Femur (tissue), 1 donor: Measurements from ENCODE around the gene OR7D2.
"Not testable (repeated sequence)": the region's sequence is repeated elsewhere in the genome, so short reads cannot be mapped to it uniquely, and the experiment has no call there.

Source experiments
- DNase-seq: peaks from one replicate; pipeline ENCODE4 v3.0.0-alpha.2; 2017

The OR7D2 gene

GRCh38 chr19:9178901-9179300 is at the start of gene OR7D2:
TSS of gene OR7D2 (plus strand) at chr19:9178979. CDS start at chr19:9185782, 6,803 bp downstream.
- DNase-seq = no peak

- no peak for DNase-seq
Observed at GRCh38 chr19:9130965-9131364, 47.8 kb upstream of the OR7D2 start.

GRCh38 chr19:9132422-9132821 is 46.4 kb upstream of the OR7D2 start:
- no peak for DNase-seq

GRCh38 chr19:9139609-9140158 is 39.1 kb upstream of the OR7D2 start:
- DNase-seq = no peak

GRCh38 chr19:9140159-9140874 is 38.5 kb upstream of the OR7D2 start, which contains the start of gene ZNF317:
TSS of gene ZNF317 (plus strand) at chr19:9140397. CDS start at chr19:9156017, 15,620 bp downstream.
- DNase-seq = peak; percentile 96

- DNase-seq = no peak
Observed at GRCh38 chr19:9144920-9145319, 33.9 kb upstream of the OR7D2 start.

- no peak for DNase-seq
Observed at GRCh38 chr19:9146882-9147281, 31.9 kb upstream of the OR7D2 start.

- DNase-seq = no peak
Observed at GRCh38 chr19:9148697-9149096, 30.1 kb upstream of the OR7D2 start.

GRCh38 chr19:9149997-9150396 is 28.8 kb upstream of the OR7D2 start:
- DNase-seq = no peak

- no peak for DNase-seq
Observed at GRCh38 chr19:9150650-9151049, 28.1 kb upstream of the OR7D2 start.

- no peak for DNase-seq
Observed at GRCh38 chr19:9151367-9151766, 27.4 kb upstream of the OR7D2 start.

GRCh38 chr19:9155591-9155990 is 23.2 kb upstream of the OR7D2 start:
- DNase-seq = no peak

- DNase-seq = no peak
Observed at GRCh38 chr19:9156304-9156703, 22.5 kb upstream of the OR7D2 start.

GRCh38 chr19:9159891-9160290 is 18.9 kb upstream of the OR7D2 start:
- no peak for DNase-seq

GRCh38 chr19:9161427-9161826 is 17.4 kb upstream of the OR7D2 start:
- DNase-seq = no peak

GRCh38 chr19:9165261-9165660 is 13.5 kb upstream of the OR7D2 start:
- no peak for DNase-seq

- DNase-seq = no peak
Observed at GRCh38 chr19:9166846-9167245, 11.9 kb upstream of the OR7D2 start.

- no peak for DNase-seq
Observed at GRCh38 chr19:9171393-9171991, 7.3 kb upstream of the OR7D2 start.

GRCh38 chr19:9175326-9175725 is 3.5 kb upstream of the OR7D2 start:
- DNase-seq = no peak

- no peak for DNase-seq
Observed at GRCh38 chr19:9183000-9183399, 4.2 kb downstream of the OR7D2 start.

- no peak for DNase-seq
Observed at GRCh38 chr19:9187191-9187590, 8.4 kb downstream of the OR7D2 start.

GRCh38 chr19:9189535-9189934 is 10.8 kb downstream of the OR7D2 start:
- DNase-seq = no peak

GRCh38 chr19:9198044-9198443 is 19.3 kb downstream of the OR7D2 start:
- DNase-seq = not testable (repeated sequence)

GRCh38 chr19:9205501-9206113 is 26.8 kb downstream of the OR7D2 start:
- DNase-seq = peak; percentile 81
